H1 (cell line): ENCODE results near the gene GADD45B. TPM values are rescaled to one million over a fixed set of nuclear protein-coding genes. Genes with fewer than 3 reads are reported as not detected.

Experiments
- CTCF ChIA-PET: fragments of 300-600 bp; sonication (Branson Sonifier 250); formaldehyde crosslinking; loops from one replicate; lab custom pipeline; 2021; ENCODE audit not compliant: partially characterized antibody; lab: Charles Lee
- POLR2A ChIA-PET: fragments of 300-600 bp; sonication (Branson Sonifier 250); formaldehyde crosslinking; loops from one replicate; lab custom pipeline; 2021; ENCODE audit warnings: inconsistent platforms; ENCODE audit not compliant: partially characterized antibody; lab: Charles Lee
- DNase-seq, 2 experiments: peaks; one replicate each; pipeline versions ENCODE4 v3.0.0 to v3.0.0-alpha.2; 2010 to 2022; ENCODE audit warnings: low spot score in 2 of 2, low read depth in 1 of 2, mixed read lengths in 1 of 2
- FAIRE-seq: peaks from 2 replicates; lab custom pipeline; 2011; peaks lifted over from hg19 to GRCh38; lab: Jason Lieb, UNC
- H2AFZ ChIP-seq: 2 replicates; pipeline ENCODE4 v1.8.1; 2012; ENCODE audit warnings: low read length, inconsistent platforms
- H2AK5ac ChIP-seq: 2 replicates; pipeline ENCODE4 v1.6.1; 2013; ENCODE audit warnings: low read depth, low read length
- H2BK120ac ChIP-seq: replicated peaks from 2 replicates; pipeline ENCODE3; 2013; ENCODE audit warnings: low read depth, low read length, inconsistent platforms
- H2BK12ac ChIP-seq: 2 replicates; pipeline ENCODE4 v1.6.1; 2013; ENCODE audit warnings: low read depth, low read length
- H2BK15ac ChIP-seq: 2 replicates; pipeline ENCODE4 v1.6.1; 2013; ENCODE audit warnings: low read length
- H2BK20ac ChIP-seq: 2 replicates; pipeline ENCODE4 v1.6.1; 2013; ENCODE audit warnings: low read length
- H2BK5ac ChIP-seq: 2 replicates; pipeline ENCODE4 v1.6.1; 2013; ENCODE audit warnings: low read depth, low read length
- H3K14ac ChIP-seq: 2 replicates; pipeline ENCODE4 v1.6.1; 2013; ENCODE audit warnings: inconsistent platforms; ENCODE audit not compliant: insufficient read length
- H3K18ac ChIP-seq: 2 replicates; pipeline ENCODE4 v1.6.1; 2013; ENCODE audit warnings: low read length; ENCODE audit errors: extremely low read depth
- H3K23ac ChIP-seq: 2 replicates; pipeline ENCODE4 v1.6.1; 2013; ENCODE audit warnings: inconsistent platforms; ENCODE audit not compliant: insufficient read length
- H3K23me2 ChIP-seq: 2 replicates; pipeline ENCODE4 v1.6.1; 2013; ENCODE audit warnings: low read depth, low read length
- H3K27ac ChIP-seq: 2 replicates; pipeline ENCODE4 v1.6.1; 2011; ENCODE audit warnings: low read depth, low read length, inconsistent platforms
- H3K27me3 ChIP-seq, 4 experiments: replicated peaks in 1 of 4; 1 replicate in 1 of 4; 2 replicates in 3 of 4; pipeline versions ENCODE4 v1.6.1 to v1.8.1; 2011 to 2013; ENCODE audit warnings: low read length in 3 of 4, mild to moderate bottlenecking in 3 of 4, inconsistent platforms in 2 of 4, mixed read lengths in 2 of 4, moderate library complexity in 1 of 4; ENCODE audit not compliant: control insufficient read depth in 3 of 4, insufficient read depth in 3 of 4; ENCODE audit errors: extremely low read depth in 1 of 4
- H3K36me3 ChIP-seq, 4 experiments: 2 replicates each; pipeline versions ENCODE4 v1.6.1 to v1.8.1; 2011 to 2013; ENCODE audit warnings: mild to moderate bottlenecking in 4 of 4, low read length in 3 of 4, moderate library complexity in 2 of 4, control low read depth in 1 of 4, inconsistent platforms in 1 of 4; ENCODE audit not compliant: insufficient read depth in 4 of 4, control insufficient read depth in 2 of 4
- H3K4ac ChIP-seq: replicated peaks from 2 replicates; pipeline ENCODE3; 2013; ENCODE audit warnings: low read length, low read depth, mixed read lengths, inconsistent platforms; ENCODE audit not compliant: insufficient read length
- H3K4me1 ChIP-seq, 4 experiments: replicated peaks in 1 of 4; 1 replicate in 1 of 4; 2 replicates in 3 of 4; pipeline versions ENCODE4 v1.6.1 to v1.8.1; 2011 to 2013; ENCODE audit warnings: low read length in 3 of 4, inconsistent platforms in 2 of 4, mixed read lengths in 1 of 4; ENCODE audit not compliant: insufficient read depth in 4 of 4, control insufficient read depth in 3 of 4
- H3K4me2 ChIP-seq, 2 experiments: 2 replicates each; pipeline versions ENCODE4 v1.6.1 to v1.8.1; 2011 to 2013; ENCODE audit warnings: low read depth in 2 of 2, low read length in 2 of 2, control low read depth in 1 of 2, inconsistent platforms in 1 of 2, mild to moderate bottlenecking in 1 of 2; ENCODE audit not compliant: insufficient read depth in 1 of 2
- H3K4me3 ChIP-seq, 4 experiments: fragments of 200-600, 300-600 bp in 1 of 4; sonication (generic), shearing (Covaris generic), sonication (Bioruptor Twin) in 1 of 4; 2 replicates each; pipeline versions ENCODE4 v1.5.1 to v1.8.1; 2011 to 2016; ENCODE audit warnings: low read length in 4 of 4, low read depth in 3 of 4, control low read depth in 2 of 4, inconsistent platforms in 2 of 4, mild to moderate bottlenecking in 2 of 4, mixed read lengths in 1 of 4, moderate library complexity in 1 of 4; ENCODE audit not compliant: insufficient read depth in 2 of 4; ENCODE audit errors: extremely low read depth in 1 of 4
- H3K56ac ChIP-seq: replicated peaks from 2 replicates; pipeline ENCODE3; 2013; ENCODE audit warnings: low read depth, mild to moderate bottlenecking, mixed read lengths, low read length, inconsistent platforms; ENCODE audit not compliant: insufficient read length
- H3K79me1 ChIP-seq: 2 replicates; pipeline ENCODE4 v1.6.1; 2013; ENCODE audit warnings: low read depth, low read length, control low read depth
- H3K79me2 ChIP-seq, 2 experiments: 2 replicates each; pipeline versions ENCODE4 v1.6.1 to v1.8.1; 2012 to 2013; ENCODE audit warnings: low read length in 2 of 2, mild to moderate bottlenecking in 2 of 2, inconsistent platforms in 1 of 2; ENCODE audit not compliant: insufficient read depth in 2 of 2, control insufficient read depth in 1 of 2
- H3K9ac ChIP-seq, 4 experiments: replicated peaks in 1 of 4; 1 replicate in 1 of 4; 2 replicates in 3 of 4; pipeline versions ENCODE4 v1.6.1 to v1.8.1; 2011 to 2013; ENCODE audit warnings: low read depth in 3 of 4, low read length in 3 of 4, control low read depth in 2 of 4, mild to moderate bottlenecking in 2 of 4, moderate library complexity in 2 of 4, inconsistent platforms in 1 of 4; ENCODE audit errors: extremely low read depth in 1 of 4
- H3K9me3 ChIP-seq, 2 experiments: 2 replicates each; pipeline versions ENCODE4 v1.6.1 to v1.8.1; 2012 to 2013; ENCODE audit warnings: mild to moderate bottlenecking in 2 of 2, moderate library complexity in 2 of 2, control low read depth in 1 of 2, inconsistent platforms in 1 of 2, low read depth in 1 of 2, low read length in 1 of 2, mixed read lengths in 1 of 2; ENCODE audit not compliant: insufficient read depth in 2 of 2
- H4K20me1 ChIP-seq, 2 experiments: replicated peaks in 1 of 2; 2 replicates each; pipeline versions ENCODE3 to v1.8.1; 2011 to 2013; ENCODE audit warnings: inconsistent platforms in 2 of 2, low read length in 2 of 2, mild to moderate bottlenecking in 1 of 2; ENCODE audit not compliant: insufficient read depth in 2 of 2, control insufficient read depth in 1 of 2
- H4K5ac ChIP-seq: 2 replicates; pipeline ENCODE4 v1.6.1; 2013; ENCODE audit warnings: low read length, low read depth, mixed read lengths, inconsistent platforms; ENCODE audit not compliant: insufficient read length
- H4K8ac ChIP-seq: 2 replicates; pipeline ENCODE4 v1.8.0; 2013; ENCODE audit warnings: mild to moderate bottlenecking, moderate library complexity, low read length, inconsistent platforms; ENCODE audit not compliant: insufficient read depth; ENCODE audit errors: extremely low read depth
- H4K91ac ChIP-seq: replicated peaks from 2 replicates; pipeline ENCODE3; 2013; ENCODE audit warnings: low read length, mixed read lengths, inconsistent platforms; ENCODE audit not compliant: insufficient read length
- BCL11A ChIP-seq, 2 experiments: IDR thresholded peaks; one replicate each; pipeline ENCODE4 v1.6.1; 2011; ENCODE audit warnings: low read depth in 2 of 2, low read length in 2 of 2, mild to moderate bottlenecking in 2 of 2
- BRCA1 ChIP-seq: IDR thresholded peaks from 2 replicates; pipeline ENCODE4 v1.6.1; 2012; ENCODE audit warnings: low read depth, low read length, improper control_type of control experiment
- EGR1 ChIP-seq: IDR thresholded peaks from 2 replicates; pipeline ENCODE4 v1.6.1; 2011; ENCODE audit warnings: low read depth, low read length, borderline replicate concordance
- KDM1A ChIP-seq: fragments of 200-600, 300-600 bp; sonication (generic); IDR thresholded peaks from 2 replicates; pipeline ENCODE4 v1.7.1; 2016; ENCODE audit warnings: mild to moderate bottlenecking, low read length, borderline replicate concordance
- NANOG ChIP-seq: IDR thresholded peaks from 2 replicates; pipeline ENCODE4 v1.6.1; 2011; ENCODE audit warnings: low read length, low read depth, mild to moderate bottlenecking, inconsistent platforms; ENCODE audit not compliant: insufficient read depth, poor library complexity, severe bottlenecking
- PHF8 ChIP-seq: fragments of 200-600 bp; sonication (generic); conservative IDR thresholded peaks from 2 replicates; pipeline ENCODE4 v1.7.1; 2012; ENCODE audit warnings: low read depth, mild to moderate bottlenecking, inconsistent platforms, low read length, moderate library complexity
- RBBP5 ChIP-seq: IDR thresholded peaks from 2 replicates; pipeline ENCODE4 v1.7.1; 2012; ENCODE audit warnings: low read depth, mild to moderate bottlenecking, inconsistent platforms, low read length, moderate library complexity, borderline replicate concordance
- SIN3A ChIP-seq, 2 experiments: IDR thresholded peaks in 1 of 2; conservative IDR thresholded peaks in 1 of 2; 2 replicates each; pipeline ENCODE4 v1.6.1; 2011 to 2012; ENCODE audit warnings: low read length in 2 of 2, improper control_type of control experiment in 1 of 2, low read depth in 1 of 2, mild to moderate bottlenecking in 1 of 2
- SP1 ChIP-seq: IDR thresholded peaks from 2 replicates; pipeline ENCODE4 v1.6.1; 2011; ENCODE audit warnings: low read depth, low read length
- TCF12 ChIP-seq: IDR thresholded peaks from 2 replicates; pipeline ENCODE4 v1.6.1; 2011; ENCODE audit warnings: low read depth, mild to moderate bottlenecking, low read length
- WGBS, 2 experiments: shearing (Covaris generic) in 1 of 2; methylation state at CpG; one replicate each; pipeline versions ENCODE4 v1.1.6 to v1.1.7; 2013 to 2015; ENCODE audit warnings: low lambda C conversion rate in 2 of 2, mixed read lengths in 2 of 2, inconsistent platforms in 1 of 2, low coverage in 1 of 2, missing lambda C conversion rate in 1 of 2; ENCODE audit not compliant: insufficient replicate concordance in 2 of 2, insufficient coverage in 1 of 2, insufficient read length in 1 of 2; ENCODE audit errors: extremely low coverage in 1 of 2, missing lambda C conversion rate in 1 of 2; 5-methylcytosine and 5-hydroxymethylcytosine counted together
- polyA plus RNA-seq, 7 experiments: library from polyadenylated mRNA; depleted of rRNA in 3 of 7; stranded (reverse) in 5 of 7; unstranded in 2 of 7; fragments of >200 nt in 5 of 7; fragments of 200-250 nt in 2 of 7; gene quantifications; 1 replicate in 5 of 7; 2 replicates in 1 of 7; 4 replicates in 1 of 7; pipeline versions ENCODE4 v1.2.1 to v1.2.3, GENCODE V29; 2011 to 2013; ENCODE audit warnings: missing spikeins in 2 of 7, mixed read lengths in 2 of 7
- total RNA-seq: library from RNA; stranded (reverse); fragmentation: NEBNext Ultra II Directional; extraction: Animal tissue kit (Norgen Biotek cat#: 25700); gene quantifications from 2 replicates; pipeline ENCODE4 v1.2.1, GENCODE V29; 2021

The GADD45B gene
- total and polyA plus RNA-seq, 2 of the 8 experiments (the other 6 are each of a cell fraction or from before 2014, with no cell fraction given) = 7.4 to 11.4 TPM

DNA sequence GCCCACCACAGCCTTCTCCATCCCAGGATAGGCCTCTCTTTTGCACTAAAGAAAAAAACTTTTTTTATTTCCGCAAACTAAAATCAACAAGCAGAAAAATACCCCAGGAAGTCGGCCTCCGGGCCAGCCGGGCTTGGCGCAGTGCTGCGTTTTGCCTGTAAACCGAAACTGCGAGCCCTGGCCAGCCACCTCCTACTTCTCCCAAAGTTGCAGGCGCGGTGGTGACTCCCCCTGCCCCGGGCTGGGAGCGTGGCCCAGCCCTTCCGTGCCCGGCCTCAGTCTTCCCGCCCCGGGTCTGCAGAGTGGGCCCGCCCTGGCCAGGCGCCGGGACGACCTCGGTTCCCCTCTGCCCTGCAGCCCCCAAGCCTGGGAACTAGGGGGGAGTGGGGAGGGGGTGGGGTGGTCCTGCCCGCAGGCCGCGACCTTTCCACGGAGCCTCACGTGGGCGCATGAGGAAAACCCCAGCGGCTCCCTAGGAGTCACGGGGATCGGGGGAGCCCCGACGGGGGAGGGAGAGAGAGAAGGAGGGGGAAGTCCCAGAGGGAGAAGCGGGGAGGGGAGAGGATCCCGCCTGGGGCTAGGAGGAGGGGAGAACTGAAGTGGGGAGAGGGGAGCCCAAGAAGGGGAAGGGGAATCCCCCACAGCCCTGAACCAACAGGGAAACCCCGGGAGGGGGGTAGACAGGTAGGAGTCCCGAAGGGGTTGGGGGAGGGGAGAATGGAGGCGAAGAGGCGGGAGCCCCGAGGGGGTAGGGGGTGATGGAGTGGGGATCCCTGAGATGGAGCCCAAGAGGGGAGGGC is 3.0 kb downstream of the GADD45B start:
- Histone ChIP-seq H3K4ac (no peak overlapping the region), H4K91ac (no peak overlapping the region), H3K9me3 (peaks cover 0 to 8% of the 10 kb centered on the region in 2 experiments; a peak in 2 of 4 replicates), H3K27me3 (peaks cover 10 to 40% (median 34%) of the 10 kb centered on the region in 4 experiments), H3K14ac (no peak overlapping the region), H3K79me2 (peaks cover 0 to 7% of the 10 kb centered on the region in 2 experiments; a peak in 1 of 4 replicates), H4K5ac (no peak overlapping the region), H3K4me1 (peaks cover 0 to 14% (median 13%) of the 10 kb centered on the region in 4 experiments; a peak in 6 of 7 replicates), H3K27ac (no peak overlapping the region), H3K4me3 (peak overlapping the region; percentile 49 to 81 (median 56)), H4K20me1 (peaks cover 12% of the 10 kb centered on the region in 2 experiments), H2AK5ac (no peak overlapping the region), H3K79me1 (peaks cover 4% of the 10 kb centered on the region; the same call in 1 of the 2 replicates), H3K56ac (no peak overlapping the region), H2BK5ac (peak overlapping the region; percentile 44; the same call in 1 of the 2 replicates), H2BK20ac (0 out of 2 replicates have a peak overlapping the region, but pooled peaks have one; percentile 32), H3K9ac (no peak overlapping the region), H2AFZ (no peak overlapping the region), H4K8ac (peak overlapping the region; percentile 9; the same call in 1 of the 2 replicates), H3K23ac (no peak overlapping the region), H3K4me2 (peak overlapping the region; percentile 87 to 94), H2BK120ac (peak overlapping the region; percentile 40), H3K23me2 (peaks cover 22% of the 10 kb centered on the region; the same call in 1 of the 2 replicates), H2BK15ac (no peak overlapping the region), H3K18ac (no peak overlapping the region; the same call in 1 of the 2 replicates), H2BK12ac (peak overlapping the region; percentile 39; the same call in 1 of the 2 replicates), H3K36me3 (peaks cover 0 to 5% (median 0%) of the 10 kb centered on the region in 4 experiments; a peak in 1 of 8 replicates)
- ChIA-PET CTCF (interaction anchor here (0.5 to 8.0 kb wide), 19 partner anchors 9 to 403 kb away, joined by 3 to 96 read pairs (median 4); no protein-coding TSS in a partner anchor), POLR2A (interaction anchor here (0.6 to 9.2 kb wide), 21 partner anchors 10 to 208 kb away, joined by 3 to 216 read pairs (median 8); no protein-coding TSS in a partner anchor)
- 3% methylated on average over 21 of the region's 39 CpGs; no CpG with 5 or more reads in 1 of the 2 experiments for WGBS, 2 experiments
- peak in 1 of 2 experiments; percentile 84 for DNase-seq
- no peak for FAIRE-seq
- TF ChIP-seq BCL11A (IDR thresholded peaks at IDR 0.05; ENCODE audit: low read depth in 2 of 2, low read length in 2 of 2) = no peak
- no peak for TF ChIP-seq TCF12
- TF ChIP-seq EGR1 = 0 out of 2 replicates have a peak, but pooled peaks have one; percentile 44
- no peak for TF ChIP-seq PHF8
- peak in 1 of 2 experiments; percentile 35; a peak in 1 of 4 replicates for TF ChIP-seq SIN3A (conservative IDR thresholded peaks at IDR 0.05 in 1 of 2, IDR thresholded peaks at IDR 0.05 in 1 of 2; ENCODE audit: low read depth in 1 of 2, low read length in 2 of 2)
- no peak for TF ChIP-seq NANOG
- no peak for TF ChIP-seq BRCA1
- TF ChIP-seq RBBP5 = 0 out of 2 replicates have a peak, but pooled peaks have one; percentile 31
- 0 out of 2 replicates have a peak, but pooled peaks have one; percentile 8 for TF ChIP-seq SP1
- peak; percentile 95 for TF ChIP-seq KDM1A
